Right lobe of liver (tissue), 4 donors: ENCODE data around the gene MIS18BP1.

ENCODE experiments used
- CTCF ChIP-seq, 4 donors: fragments of 200-600 bp in 3 of 4; fragments of 450-650 bp in 1 of 4; IDR thresholded peaks; one replicate each; pipeline versions ENCODE4 v1.5.1 to v1.8.0; 2016 to 2022; ENCODE audit warnings: antibody characterized with exemption in 4 of 4, mild to moderate bottlenecking in 2 of 4
- POLR2A ChIP-seq: fragments of 450-650 bp; IDR thresholded peaks from one replicate; pipeline ENCODE4 v1.6.1; 2017; ENCODE audit warnings: antibody characterized with exemption, mild to moderate bottlenecking
- donor health status: DM: no; HTN: no; CAD: no.
- donor health status: DM: no; HTN: no; CAD: no.
- donor health status: DM: no; HTN: yes; CAD: no.

- TF ChIP-seq CTCF (IDR thresholded peaks at IDR 0.05) = no peak
- no peak for TF ChIP-seq POLR2A
These were observed 14.0 kb downstream of the MIS18BP1 start for GRCh38 chr14:45238988-45239387.
